HEK293 (cell line): ENCODE results near the gene HOOK1.
"Not testable (repeated sequence)": the region's sequence is repeated elsewhere in the genome, so short reads cannot be mapped to it uniquely, and the experiment has no call there.

Experiments
- CTCF ChIA-PET: fragments of 350-600 bp; formaldehyde crosslinking; extraction: SDS; loops from one replicate; lab custom pipeline; 2021; ENCODE audit warnings: antibody characterized with exemption; lab: Yijun Ruan, JAX
- POLR2A ChIA-PET: fragments of 300-600 bp; formaldehyde crosslinking; extraction: SDS; loops from one replicate; lab custom pipeline; 2020; ENCODE audit warnings: antibody characterized with exemption, inconsistent platforms; lab: Yijun Ruan, JAX
- H3K27ac ChIP-seq: fragments of 200-500 bp; sonication (Bioruptor generic); 2 replicates; pipeline ENCODE4 v1.5.1; 2014; ENCODE audit warnings: low read depth, low read length, control low read depth, inconsistent platforms; ENCODE audit errors: extremely low read depth
- H3K36me3 ChIP-seq, 2 experiments: fragments of 200-500 bp in 1 of 2; sonication (Bioruptor generic) in 1 of 2; 1 replicate in 1 of 2; 2 replicates in 1 of 2; pipeline ENCODE4 v1.5.1; 2014 to 2017; ENCODE audit warnings: inconsistent platforms in 2 of 2, low read length in 2 of 2; ENCODE audit not compliant: control insufficient read depth in 2 of 2, insufficient read depth in 1 of 2
- H3K4me1 ChIP-seq: fragments of 200-500 bp; sonication (Bioruptor generic); 2 replicates; pipeline ENCODE4 v1.5.1; 2014; ENCODE audit warnings: mild to moderate bottlenecking, low read length, inconsistent platforms; ENCODE audit not compliant: control insufficient read depth, insufficient read depth
- H3K4me3 ChIP-seq: 2 replicates; pipeline ENCODE4 v1.5.1; 2011; ENCODE audit warnings: low read depth, mild to moderate bottlenecking, control low read depth, low read length, moderate library complexity
- H3K9me3 ChIP-seq: fragments of 200-500 bp; sonication (Bioruptor generic); 2 replicates; pipeline ENCODE4 v1.5.1; 2014; ENCODE audit warnings: low read depth, low read length, inconsistent platforms; ENCODE audit not compliant: control insufficient read depth, insufficient read depth
- GLIS2 ChIP-seq: fragments of 450-650 bp; formaldehyde crosslinking; IDR thresholded peaks from 2 replicates; pipeline ENCODE4 v1.5.1; 2016; ENCODE audit warnings: missing biosample characterization, missing genetic modification characterization
- PRDM1 ChIP-seq: fragments of 450-650 bp; formaldehyde crosslinking; IDR thresholded peaks from 2 replicates; pipeline ENCODE4; 2016; ENCODE audit warnings: missing biosample characterization, missing genetic modification characterization
- SETDB1 ChIP-seq: IDR thresholded peaks from one replicate; pipeline ENCODE4 v1.6.1; 2017; ENCODE audit warnings: mild to moderate bottlenecking, low read length, moderate library complexity, mixed read lengths; ENCODE audit not compliant: insufficient read length
- ZBTB11 ChIP-seq: fragments of 450-650 bp; formaldehyde crosslinking; conservative IDR thresholded peaks from 2 replicates; pipeline ENCODE4 v1.5.1; 2016; ENCODE audit warnings: low read depth, missing biosample characterization, missing genetic modification characterization
- ZFP69B ChIP-seq: fragments of 450-650 bp; formaldehyde crosslinking; IDR thresholded peaks from 2 replicates; pipeline ENCODE4 v1.5.1; 2016; ENCODE audit warnings: missing biosample characterization, missing genetic modification characterization
- ZNF132 ChIP-seq: fragments of 450-650 bp; formaldehyde crosslinking; IDR thresholded peaks from 2 replicates; pipeline ENCODE4 v1.5.1; 2017; ENCODE audit warnings: missing biosample characterization, missing genetic modification characterization, borderline replicate concordance
- ZNF335 ChIP-seq: fragments of 450-650 bp; formaldehyde crosslinking; conservative IDR thresholded peaks from 2 replicates; pipeline ENCODE4 v1.5.1; 2016; ENCODE audit warnings: missing biosample characterization, missing genetic modification characterization
- ZNF341 ChIP-seq: fragments of 450-650 bp; formaldehyde crosslinking; IDR thresholded peaks from 2 replicates; pipeline ENCODE4; 2016; ENCODE audit warnings: low read depth, missing biosample characterization, missing genetic modification characterization
- ZNF510 ChIP-seq: fragments of 450-650 bp; formaldehyde crosslinking; IDR thresholded peaks from 2 replicates; pipeline ENCODE4 v1.5.1; 2018; ENCODE audit warnings: mild to moderate bottlenecking, missing genetic modification characterization, missing biosample characterization; ENCODE audit not compliant: insufficient replicate concordance
- ZNF560 ChIP-seq: fragments of 450-650 bp; formaldehyde crosslinking; IDR thresholded peaks from 2 replicates; pipeline ENCODE4 v1.5.1; 2017; ENCODE audit warnings: missing biosample characterization, missing genetic modification characterization, borderline replicate concordance
- ZNF596 ChIP-seq: fragments of 450-650 bp; IDR thresholded peaks from 2 replicates; pipeline ENCODE4 v1.5.0; 2018; ENCODE audit warnings: missing biosample characterization, mild to moderate bottlenecking, missing genetic modification characterization, moderate library complexity
- ZNF623 ChIP-seq: fragments of 450-650 bp; formaldehyde crosslinking; IDR thresholded peaks from 2 replicates; pipeline ENCODE4 v1.5.1; 2016; ENCODE audit warnings: missing biosample characterization, missing genetic modification characterization
- ZSCAN23 ChIP-seq: fragments of 450-650 bp; formaldehyde crosslinking; IDR thresholded peaks from 2 replicates; pipeline ENCODE4 v1.5.1; 2016; ENCODE audit warnings: missing biosample characterization, missing genetic modification characterization

Gene HOOK1

GRCh38 chr1:59908682-59909081, 93.9 kb downstream of the HOOK1 start:
- no peak overlapping the region for H3K27ac ChIP-seq
- H3K4me1 ChIP-seq: no peaks in the 10 kb centered on the region
- TF ChIP-seq ZNF335 (tag by site-specific recombination) (no peak), GLIS2 (no peak), ZBTB11 (tag by site-specific recombination) (no peak), ZFP69B (tag by site-specific recombination) (no peak), ZNF132 (tag by site-specific recombination) (no peak), ZNF623 (tag by site-specific recombination) (no peak), ZNF596 (no peak)
- ChIA-PET POLR2A (no interaction called here), CTCF (no interaction called here)
- H3K36me3 ChIP-seq: peaks cover 0 to 13% of the 10 kb centered on the region in 2 experiments; a peak in 1 of 3 replicates
- no peaks in the 10 kb centered on the region for H3K9me3 ChIP-seq
- H3K4me3 ChIP-seq: no peak overlapping the region

- H3K9me3 ChIP-seq, H3K36me3 ChIP-seq, H3K4me3 ChIP-seq, H3K27ac ChIP-seq, H3K4me1 ChIP-seq, POLR2A ChIA-PET: not testable (repeated sequence)
- CTCF ChIA-PET: interaction anchor here (0.8 kb wide), 1 partner anchor 30 kb away, joined by 3 read pairs; no protein-coding TSS in a partner anchor
These were observed 100.1 kb downstream of the HOOK1 start for GRCh38 chr1:59914791-59915286.

DNA sequence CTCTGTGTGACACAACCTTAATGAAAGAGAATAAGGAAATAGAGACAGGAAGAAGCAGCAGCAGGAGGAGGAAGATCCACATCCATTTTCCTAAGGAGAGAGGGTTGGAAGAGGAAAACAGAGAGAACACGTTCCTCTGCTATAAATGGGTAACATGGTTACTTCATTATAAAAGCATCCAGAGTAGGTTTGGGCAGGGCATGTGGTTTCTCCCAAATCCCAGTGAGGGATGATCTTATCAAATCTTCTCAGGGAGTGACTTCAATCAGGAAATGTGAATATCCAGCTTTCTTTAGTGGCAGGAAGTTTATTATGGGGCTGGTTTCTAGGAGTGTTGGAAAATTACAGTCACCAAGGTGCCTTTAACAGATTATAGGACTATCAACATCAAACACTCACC, 100.8 kb downstream of the HOOK1 start:
- TF ChIP-seq ZSCAN23 (no peak), SETDB1 (no peak), ZNF510 (tag by site-specific recombination) (no peak)

GRCh38 chr1:59917026-59917784, 102.5 kb downstream of the HOOK1 start:
- Histone ChIP-seq H3K27ac (no peak overlapping the region), H3K9me3 (no peaks in the 10 kb centered on the region), H3K36me3 (no peaks in the 10 kb centered on the region), H3K4me1 (no peaks in the 10 kb centered on the region), H3K4me3 (no peak overlapping the region)
- POLR2A ChIA-PET: no interaction called here
- TF ChIP-seq ZNF341 (tag by site-specific recombination) (no peak), PRDM1 (peak; percentile 91), ZNF560 (tag by site-specific recombination) (no peak)
- CTCF ChIA-PET: interaction anchor here (0.5 to 1.2 kb wide), 3 partner anchors 10 to 26 kb away, joined by 3 read pairs; no protein-coding TSS in a partner anchor

More for the DNA sequence above, 100.8 kb downstream of the HOOK1 start:
- H3K4me1 ChIP-seq: no peaks in the 10 kb centered on the region
- H3K4me3 ChIP-seq: no peak overlapping the region
- peaks cover 0 to 6% of the 10 kb centered on the region in 2 experiments; a peak in 1 of 3 replicates for H3K36me3 ChIP-seq
- H3K27ac ChIP-seq: no peak overlapping the region
- H3K9me3 ChIP-seq: no peaks in the 10 kb centered on the region
- CTCF ChIA-PET: no interaction called here
- POLR2A ChIA-PET: no interaction called here
